NB4 (cell line): ENCODE results near the gene INSYN1.

Experiments
- DNase-seq: peaks from one replicate; pipeline ENCODE4 v3.0.0; 2010; ENCODE audit warnings: low read depth
- H3K4me3 ChIP-seq: one replicate; pipeline ENCODE4 v1.5.1; 2011; ENCODE audit warnings: mild to moderate bottlenecking, low read depth, low read length, moderate library complexity
- MYC ChIP-seq: IDR thresholded peaks from 2 replicates; pipeline ENCODE4 v1.6.1; 2011; ENCODE audit warnings: low read depth, low read length
- POLR2A ChIP-seq: IDR thresholded peaks from 2 replicates; pipeline ENCODE4 v1.6.1; 2011; ENCODE audit warnings: mild to moderate bottlenecking; ENCODE audit not compliant: insufficient read length; ENCODE audit errors: extremely low read depth
- TF ChIP-seq, protein P1 (sequence below): IDR thresholded peaks from 2 replicates; pipeline ENCODE4 v1.6.1; 2011; ENCODE audit warnings: low read depth, low read length
- TF ChIP-seq, protein P2 (sequence below): IDR thresholded peaks from one replicate; pipeline ENCODE4 v1.5.1; 2012; ENCODE audit warnings: low read depth, low read length

INSYN1 gene

DNA sequence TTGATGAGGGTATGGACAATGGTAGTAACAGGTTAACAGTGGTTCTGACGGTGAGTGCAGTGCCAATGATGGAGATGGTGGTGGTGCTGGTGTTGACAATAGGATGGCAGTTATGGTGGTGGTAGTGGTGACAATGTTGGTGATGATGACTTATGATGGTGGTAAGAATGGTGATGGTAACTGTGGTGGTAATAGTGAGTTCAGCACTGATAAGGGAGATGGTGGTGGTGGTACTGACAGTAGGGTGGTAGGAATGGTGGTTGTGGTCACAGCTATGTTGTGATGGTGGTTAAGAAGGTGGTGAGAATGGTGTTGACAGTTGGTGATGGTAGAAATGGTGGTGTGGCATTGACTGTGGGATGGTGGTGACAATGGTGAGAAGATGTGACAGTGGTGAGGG lies 13.4 kb upstream of the INSYN1 start:
- no peak for DNase-seq
- no peak overlapping the region for H3K4me3 ChIP-seq
- TF ChIP-seq MYC (no peak), POLR2A (no peak)
- TF ChIP-seq, protein P1, sequence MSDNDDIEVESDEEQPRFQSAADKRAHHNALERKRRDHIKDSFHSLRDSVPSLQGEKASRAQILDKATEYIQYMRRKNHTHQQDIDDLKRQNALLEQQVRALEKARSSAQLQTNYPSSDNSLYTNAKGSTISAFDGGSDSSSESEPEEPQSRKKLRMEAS = no peak
- TF ChIP-seq, protein P2, sequence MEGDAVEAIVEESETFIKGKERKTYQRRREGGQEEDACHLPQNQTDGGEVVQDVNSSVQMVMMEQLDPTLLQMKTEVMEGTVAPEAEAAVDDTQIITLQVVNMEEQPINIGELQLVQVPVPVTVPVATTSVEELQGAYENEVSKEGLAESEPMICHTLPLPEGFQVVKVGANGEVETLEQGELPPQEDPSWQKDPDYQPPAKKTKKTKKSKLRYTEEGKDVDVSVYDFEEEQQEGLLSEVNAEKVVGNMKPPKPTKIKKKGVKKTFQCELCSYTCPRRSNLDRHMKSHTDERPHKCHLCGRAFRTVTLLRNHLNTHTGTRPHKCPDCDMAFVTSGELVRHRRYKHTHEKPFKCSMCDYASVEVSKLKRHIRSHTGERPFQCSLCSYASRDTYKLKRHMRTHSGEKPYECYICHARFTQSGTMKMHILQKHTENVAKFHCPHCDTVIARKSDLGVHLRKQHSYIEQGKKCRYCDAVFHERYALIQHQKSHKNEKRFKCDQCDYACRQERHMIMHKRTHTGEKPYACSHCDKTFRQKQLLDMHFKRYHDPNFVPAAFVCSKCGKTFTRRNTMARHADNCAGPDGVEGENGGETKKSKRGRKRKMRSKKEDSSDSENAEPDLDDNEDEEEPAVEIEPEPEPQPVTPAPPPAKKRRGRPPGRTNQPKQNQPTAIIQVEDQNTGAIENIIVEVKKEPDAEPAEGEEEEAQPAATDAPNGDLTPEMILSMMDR = no peak

DNA sequence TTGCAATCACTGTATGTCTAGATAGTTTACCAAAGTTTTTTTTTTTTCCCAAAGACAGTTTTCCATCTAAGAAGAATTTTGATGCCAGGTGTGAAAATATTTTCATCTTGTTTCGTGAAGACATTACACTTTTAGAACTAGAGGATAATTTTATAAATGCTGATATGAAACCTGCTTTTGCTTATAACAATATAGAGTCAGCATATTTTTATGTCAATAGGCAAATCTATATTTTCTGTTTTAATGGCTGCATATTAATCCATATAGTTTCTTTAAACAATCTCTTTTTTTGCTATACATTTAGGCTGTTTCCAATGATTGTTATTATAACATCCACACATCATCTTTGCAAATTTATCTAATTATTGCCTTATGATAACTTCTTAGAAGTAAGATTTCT lies 12.6 kb upstream of the INSYN1 start:
- H3K4me3 ChIP-seq = no peak overlapping the region
- TF ChIP-seq, protein P1 = no peak
- TF ChIP-seq, protein P2 = no peak
- TF ChIP-seq POLR2A (no peak), MYC (no peak)
- no peak for DNase-seq

DNA sequence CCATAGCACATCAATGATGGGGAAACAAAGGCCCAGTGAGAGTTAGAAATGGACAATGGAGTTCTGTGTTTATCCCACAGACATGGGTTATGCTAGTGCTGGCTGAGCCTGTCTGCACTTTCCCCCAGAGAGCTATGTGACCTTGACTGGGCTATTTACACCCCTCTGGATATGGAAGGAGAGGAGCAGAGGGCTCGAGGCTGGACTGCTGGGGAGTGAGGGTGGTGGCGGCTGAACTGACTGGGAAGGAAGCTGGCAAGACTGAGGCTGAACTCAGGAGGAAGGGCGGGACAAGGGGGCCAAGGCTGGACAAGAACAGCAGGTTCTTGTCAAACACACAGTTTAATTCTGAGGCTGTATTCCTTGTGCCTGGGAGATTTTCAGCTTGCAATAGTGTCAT lies 10.8 kb upstream of the INSYN1 start:
- no peak for TF ChIP-seq POLR2A
- no peak overlapping the region for H3K4me3 ChIP-seq

DNA sequence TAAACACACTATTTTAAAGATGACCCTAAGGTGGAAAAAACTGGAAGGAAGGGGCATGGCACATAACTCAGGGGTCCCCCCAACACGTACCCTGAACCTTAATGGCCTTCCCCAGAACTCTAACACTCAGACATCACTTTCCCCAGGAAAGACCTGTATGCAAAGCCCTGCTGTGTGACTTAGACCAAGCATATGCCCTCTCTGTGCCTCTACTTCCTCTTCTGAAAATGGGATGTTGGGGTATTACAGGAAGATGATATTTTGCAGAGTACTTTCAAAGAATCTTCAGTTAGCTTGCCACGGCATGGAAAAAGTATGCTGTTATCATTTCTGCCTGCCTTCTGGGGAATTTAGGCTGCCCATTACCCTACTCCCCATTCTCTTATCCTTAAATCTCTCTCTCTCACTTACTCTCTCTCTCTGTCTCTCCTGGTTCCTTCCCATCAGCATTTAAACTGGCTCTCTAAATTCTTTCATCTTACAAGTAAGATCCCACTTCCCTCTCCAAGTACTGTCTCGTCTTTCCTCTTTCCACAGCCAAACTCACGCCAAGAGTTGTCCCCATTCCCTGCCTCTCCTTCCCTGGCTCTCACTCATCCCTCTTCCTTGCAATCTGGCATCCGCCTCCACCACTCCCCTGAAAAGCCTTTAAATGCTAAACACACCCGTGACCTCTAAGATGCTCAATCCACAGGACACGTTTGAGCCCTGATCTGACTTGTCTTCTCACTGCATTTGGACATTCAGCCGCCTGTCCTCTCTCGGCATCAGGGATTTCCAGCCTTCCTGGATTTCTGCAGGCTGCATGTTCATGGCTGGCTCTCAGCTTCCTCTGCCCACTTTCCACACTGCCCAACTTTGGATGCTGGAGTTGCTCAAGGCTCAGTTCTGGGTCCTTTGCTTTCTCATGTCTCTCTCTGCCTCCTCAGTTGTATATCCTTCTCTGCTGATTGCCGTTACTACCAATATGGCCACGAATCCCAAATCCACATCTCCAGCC lies 7.5 kb upstream of the INSYN1 start:
- H3K4me3 ChIP-seq = no peak overlapping the region
- no peak for DNase-seq
- TF ChIP-seq POLR2A (no peak), MYC (no peak)
- TF ChIP-seq, protein P2 = no peak
- TF ChIP-seq, protein P1 = no peak

More for the DNA sequence above, 10.8 kb upstream of the INSYN1 start:
- DNase-seq = no peak

DNA sequence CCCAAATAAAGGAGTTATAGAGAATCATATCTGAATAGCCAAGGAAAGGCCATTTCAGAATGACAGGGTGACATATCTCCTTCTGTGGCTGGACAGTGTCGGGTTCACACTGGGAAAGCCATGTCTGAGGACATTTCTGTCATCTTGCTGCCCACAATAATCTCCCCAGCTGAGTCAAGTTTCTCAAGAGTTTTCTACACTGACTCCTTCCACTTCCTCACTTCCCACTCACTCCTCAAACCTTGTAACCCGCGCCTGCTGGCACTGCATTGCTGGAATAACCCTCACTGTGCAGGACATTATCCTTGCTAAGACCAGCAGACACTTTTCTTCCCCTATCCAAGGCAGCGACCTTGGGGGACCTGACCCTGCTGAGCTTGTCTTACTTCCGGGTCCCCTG lies 5.3 kb upstream of the INSYN1 start:
- H3K4me3 ChIP-seq = no peak overlapping the region
- no peak for TF ChIP-seq MYC
- DNase-seq = no peak

DNA sequence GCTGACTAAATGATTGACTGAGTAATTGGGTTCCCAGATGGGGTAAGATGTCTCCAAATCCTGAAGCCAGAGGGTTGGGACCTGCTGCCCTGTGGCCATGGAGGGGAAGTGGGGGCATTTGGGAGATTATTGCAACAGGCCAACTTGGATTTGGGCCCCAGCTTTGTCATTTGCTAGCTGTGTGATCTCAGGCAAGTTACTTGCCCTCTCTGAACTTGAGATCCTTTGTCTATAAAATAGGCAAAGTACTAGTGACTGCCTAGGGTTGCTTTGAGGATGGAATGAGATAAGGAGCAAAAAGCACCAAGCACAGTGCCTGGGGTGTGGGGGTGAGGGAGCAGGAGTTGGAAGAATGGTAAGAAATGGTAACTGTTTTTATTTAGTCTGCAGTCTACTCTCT lies 4.4 kb upstream of the INSYN1 start:
- no peak overlapping the region for H3K4me3 ChIP-seq
- no peak for DNase-seq
- no peak for TF ChIP-seq POLR2A
- TF ChIP-seq, protein P1 = no peak
- TF ChIP-seq, protein P2 = no peak
- no peak for TF ChIP-seq MYC
